ENCODE results near the gene HRH4.

- TF ChIP-seq CTCF (IDR thresholded peaks at IDR 0.05) (no peak), POLR2A (IDR thresholded peaks at IDR 0.05) (no peak), EP300 (IDR thresholded peaks at IDR 0.05) (no peak)
These were observed 31.7 kb downstream of the HRH4 start for GRCh38 chr18:24491927-24492834.

Data from ovary (tissue), 3 donors.